Measurements from ENCODE around the gene HLA-DQB1. TPM values are rescaled to one million over a fixed set of nuclear protein-coding genes. Genes with fewer than 3 reads are reported as not detected.

The HLA-DQB1 gene
- total and polyA plus RNA-seq, 2 of the 8 experiments (the other 6 are each of a cell fraction or from before 2014, with no cell fraction given) = 1.2 to 5.2 TPM

DNA sequence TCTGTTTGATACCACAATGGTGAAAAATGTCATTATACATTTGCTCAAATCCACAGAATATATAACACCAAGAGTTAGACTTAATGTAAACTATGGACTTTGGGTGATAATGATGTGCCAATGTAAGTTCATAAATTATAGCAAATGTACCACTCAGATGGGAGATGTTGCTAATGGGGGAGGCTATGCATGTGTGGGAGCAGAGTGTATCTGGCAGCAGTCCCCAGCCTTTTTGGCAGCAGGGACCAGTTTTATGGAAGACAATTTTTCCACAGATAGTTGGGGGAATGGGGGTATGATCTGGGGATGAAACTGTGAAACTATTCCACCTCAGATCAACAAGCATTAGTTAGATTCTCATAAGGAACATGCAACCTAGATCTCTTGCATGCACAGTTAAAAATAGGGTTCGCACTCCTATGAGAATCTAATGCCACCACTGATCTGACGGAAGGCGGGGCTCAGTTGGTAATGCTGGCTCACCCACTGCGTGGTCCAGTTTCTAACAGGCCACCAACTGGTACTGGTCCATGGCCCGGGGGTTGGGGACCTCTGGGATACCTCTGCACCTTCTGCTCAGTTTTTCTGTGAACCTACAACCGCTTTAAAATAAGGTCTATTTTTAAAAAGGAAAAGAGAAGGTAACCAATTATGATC is 21.3 kb downstream of the HLA-DQB1 start:
- DNase-seq (ENCODE audit: low read depth in 1 of 2, low spot score in 2 of 2) = no peak
- Histone ChIP-seq H3K27ac (ENCODE audit: low read depth, low read length) (no peak overlapping the region), H2AK5ac (ENCODE audit: low read depth, low read length) (no peak overlapping the region), H3K27me3 (replicated peaks in 1 of 4; ENCODE audit: control insufficient read depth in 3 of 4, extremely low read depth in 1 of 4, insufficient read depth in 3 of 4, low read length in 3 of 4) (no peaks in the 10 kb centered on the region), H3K36me3 (ENCODE audit: control insufficient read depth in 2 of 4, insufficient read depth in 4 of 4, low read length in 3 of 4) (no peaks in the 10 kb centered on the region), H2BK12ac (ENCODE audit: low read depth, low read length) (no peak overlapping the region), H4K20me1 (replicated peaks in 1 of 2; ENCODE audit: control insufficient read depth in 1 of 2, insufficient read depth in 2 of 2, low read length in 2 of 2) (no peaks in the 10 kb centered on the region), H3K4me3 (ENCODE audit: extremely low read depth in 1 of 4, insufficient read depth in 2 of 4, low read depth in 3 of 4, low read length in 4 of 4) (no peak overlapping the region), H3K79me1 (ENCODE audit: low read depth, low read length) (no peaks in the 10 kb centered on the region), H3K79me2 (ENCODE audit: control insufficient read depth in 1 of 2, insufficient read depth in 2 of 2, low read length in 2 of 2) (no peaks in the 10 kb centered on the region), H4K5ac (ENCODE audit: insufficient read length, low read depth, low read length) (no peak overlapping the region), H2AFZ (ENCODE audit: low read length) (no peak overlapping the region), H3K56ac (replicated peaks; ENCODE audit: insufficient read length, low read depth, low read length) (no peak overlapping the region), H2BK20ac (ENCODE audit: low read length) (no peak overlapping the region), H4K91ac (replicated peaks; ENCODE audit: insufficient read length, low read length) (no peak overlapping the region), H3K23ac (ENCODE audit: insufficient read length) (no peak overlapping the region), H3K14ac (ENCODE audit: insufficient read length) (no peak overlapping the region), H2BK15ac (ENCODE audit: low read length) (no peak overlapping the region), H3K18ac (ENCODE audit: extremely low read depth, low read length) (no peak overlapping the region), H3K9ac (replicated peaks in 1 of 4; ENCODE audit: extremely low read depth in 1 of 4, low read depth in 3 of 4, low read length in 3 of 4) (no peak overlapping the region), H3K23me2 (ENCODE audit: low read depth, low read length) (no peaks in the 10 kb centered on the region; the same call in 1 of the 2 replicates), H2BK5ac (ENCODE audit: low read depth, low read length) (no peak overlapping the region), H2BK120ac (replicated peaks; ENCODE audit: low read depth, low read length) (no peak overlapping the region), H3K9me3 (ENCODE audit: insufficient read depth in 2 of 2, low read depth in 1 of 2, low read length in 1 of 2) (no peaks in the 10 kb centered on the region), H3K4me1 (replicated peaks in 1 of 4; ENCODE audit: control insufficient read depth in 3 of 4, insufficient read depth in 4 of 4, low read length in 3 of 4) (no peaks in the 10 kb centered on the region), H3K4me2 (ENCODE audit: insufficient read depth in 1 of 2, low read depth in 2 of 2, low read length in 2 of 2) (no peak overlapping the region), H3K4ac (replicated peaks; ENCODE audit: insufficient read length, low read depth, low read length) (no peak overlapping the region), H4K8ac (ENCODE audit: extremely low read depth, insufficient read depth, low read length) (no peak overlapping the region)
- CTCF ChIA-PET (ENCODE audit: partially characterized antibody) = interaction anchor here (0.5 kb wide), 1 partner anchor 17 kb away, joined by 3 read pairs; no protein-coding TSS in a partner anchor
- no peak for FAIRE-seq
- WGBS, 2 experiments (ENCODE audit: extremely low coverage in 1 of 2, insufficient coverage in 1 of 2, insufficient read length in 1 of 2, insufficient replicate concordance in 2 of 2, low coverage in 1 of 2, low lambda C conversion rate in 2 of 2, missing lambda C conversion rate in 1 of 2) = 56% methylated on average over 6 of the region's 6 CpGs; no CpG with 5 or more reads in 1 of the 2 experiments
- POLR2A ChIA-PET (ENCODE audit: partially characterized antibody) = no interaction called here
- TF ChIP-seq KDM5A (IDR thresholded peaks at IDR 0.05; ENCODE audit: low read length) = no peak
- TF ChIP-seq POLR2A (IDR thresholded peaks at IDR 0.05; ENCODE audit: control extremely low read depth in 1 of 2, low read depth in 2 of 2, low read length in 2 of 2) = no peak
- TF ChIP-seq SP1 (IDR thresholded peaks at IDR 0.05; ENCODE audit: low read depth, low read length) = no peak
- TF ChIP-seq, protein P1, sequence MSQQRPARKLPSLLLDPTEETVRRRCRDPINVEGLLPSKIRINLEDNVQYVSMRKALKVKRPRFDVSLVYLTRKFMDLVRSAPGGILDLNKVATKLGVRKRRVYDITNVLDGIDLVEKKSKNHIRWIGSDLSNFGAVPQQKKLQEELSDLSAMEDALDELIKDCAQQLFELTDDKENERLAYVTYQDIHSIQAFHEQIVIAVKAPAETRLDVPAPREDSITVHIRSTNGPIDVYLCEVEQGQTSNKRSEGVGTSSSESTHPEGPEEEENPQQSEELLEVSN (IDR thresholded peaks at IDR 0.05) = no peak
- no peak for TF ChIP-seq TCF12 (IDR thresholded peaks at IDR 0.05; ENCODE audit: low read depth, low read length)
- TF ChIP-seq CREB1 (IDR thresholded peaks at IDR 0.05) = no peak
- TF ChIP-seq POU5F1 (IDR thresholded peaks at IDR 0.05; ENCODE audit: low read depth, low read length) = no peak
- no peak for TF ChIP-seq EGR1 (IDR thresholded peaks at IDR 0.05; ENCODE audit: borderline replicate concordance, low read depth, low read length)
- no peak for TF ChIP-seq CBX5 (IDR thresholded peaks at IDR 0.05; ENCODE audit: low read depth, low read length)
- TF ChIP-seq YY1 (IDR thresholded peaks at IDR 0.05; ENCODE audit: low read depth, low read length) = no peak
- no peak for TF ChIP-seq TAF1 (IDR thresholded peaks at IDR 0.05; ENCODE audit: low read depth, low read length)
- no peak for TF ChIP-seq RFX5 (IDR thresholded peaks at IDR 0.05; ENCODE audit: borderline replicate concordance, low read depth, low read length)
- no peak for TF ChIP-seq SP4 (IDR thresholded peaks at IDR 0.05; ENCODE audit: low read length)
- no peak for TF ChIP-seq KDM1A (IDR thresholded peaks at IDR 0.05; ENCODE audit: borderline replicate concordance, low read length)
- TF ChIP-seq HDAC2 (IDR thresholded peaks at IDR 0.05; ENCODE audit: borderline replicate concordance in 1 of 2, low read depth in 2 of 2, low read length in 2 of 2) = no peak

All from H1 (cell line).